ENCODE results near the gene C16orf86.
A peak's percentile ranks its signal among the peaks of the same experiment; 100 is the strongest.
"Not testable (repeated sequence)": the region's sequence is repeated elsewhere in the genome, so short reads cannot be mapped to it uniquely, and the experiment has no call there.

C16orf86 gene

GRCh38 chr16:67693517-67694285 is 27.1 kb downstream of the C16orf86 start:
- DNase-seq (ENCODE audit: low spot score in 2 of 2); ATAC-seq; H3K36me3 Mint-ChIP-seq; H3K27ac Mint-ChIP-seq; H3K9me3 Mint-ChIP-seq; H3K4me1 Mint-ChIP-seq; H3K4me3 Mint-ChIP-seq: not testable (repeated sequence)

- H3K9me3 Mint-ChIP-seq, result no peaks in the 10 kb centered on the region
- peaks cover 10% of the 10 kb centered on the region for H3K4me1 Mint-ChIP-seq
- H3K36me3 Mint-ChIP-seq, result peaks cover 10% of the 10 kb centered on the region
- H3K27ac Mint-ChIP-seq, result no peak overlapping the region
- DNase-seq (ENCODE audit: low spot score in 2 of 2) (no peak), ATAC-seq (no peak)
- H3K4me3 Mint-ChIP-seq, result no peak overlapping the region
Observed at GRCh38 chr16:67694611-67695010, 28.0 kb downstream of the C16orf86 start.

GRCh38 chr16:67697422-67698185 is 31.0 kb downstream of the C16orf86 start:
- Mint-ChIP-seq H3K4me1 (peaks cover 10% of the 10 kb centered on the region), H3K9me3 (no peaks in the 10 kb centered on the region), H3K36me3 (peaks cover 10% of the 10 kb centered on the region), H3K27ac (no peak overlapping the region), H3K4me3 (no peak overlapping the region)
- no peak for DNase-seq (ENCODE audit: low spot score in 2 of 2)
- ATAC-seq, result no peak

- DNase-seq (ENCODE audit: low spot score in 2 of 2) (no peak), ATAC-seq (no peak)
- Mint-ChIP-seq H3K4me1 (peaks cover 21% of the 10 kb centered on the region), H3K27ac (no peak overlapping the region), H3K36me3 (peaks cover 10% of the 10 kb centered on the region), H3K4me3 (no peak overlapping the region), H3K9me3 (no peaks in the 10 kb centered on the region)
Observed at GRCh38 chr16:67699265-67699664, 32.7 kb downstream of the C16orf86 start.

- no peak overlapping the region for H3K4me3 Mint-ChIP-seq
- no peaks in the 10 kb centered on the region for H3K9me3 Mint-ChIP-seq
- ATAC-seq (no peak), DNase-seq (ENCODE audit: low spot score in 2 of 2) (no peak)
- peaks cover 10% of the 10 kb centered on the region for H3K36me3 Mint-ChIP-seq
- H3K4me1 Mint-ChIP-seq, result peaks cover 27% of the 10 kb centered on the region
- no peak overlapping the region for H3K27ac Mint-ChIP-seq
Observed at GRCh38 chr16:67701420-67701819, 34.8 kb downstream of the C16orf86 start.

GRCh38 chr16:67702130-67702529 is 35.5 kb downstream of the C16orf86 start:
- DNase-seq (ENCODE audit: low spot score in 2 of 2) (no peak), ATAC-seq (no peak)
- H3K9me3 Mint-ChIP-seq, result no peaks in the 10 kb centered on the region
- H3K4me1 Mint-ChIP-seq, result peaks cover 22% of the 10 kb centered on the region
- no peak overlapping the region for H3K27ac Mint-ChIP-seq
- H3K4me3 Mint-ChIP-seq, result no peak overlapping the region
- H3K36me3 Mint-ChIP-seq, result peaks cover 10% of the 10 kb centered on the region

GRCh38 chr16:67703626-67704025 is 37.0 kb downstream of the C16orf86 start:
- Mint-ChIP-seq H3K36me3 (peaks cover 3% of the 10 kb centered on the region), H3K4me1 (peaks cover 20% of the 10 kb centered on the region), H3K9me3 (no peaks in the 10 kb centered on the region), H3K27ac (peak overlapping the region; percentile 67), H3K4me3 (peak overlapping the region; percentile 5)
- no peak for DNase-seq (ENCODE audit: low spot score in 2 of 2)
- peak; percentile 88 for ATAC-seq

- H3K36me3 Mint-ChIP-seq, result no peaks in the 10 kb centered on the region
- DNase-seq (ENCODE audit: low spot score in 2 of 2) (no peak), ATAC-seq (no peak)
- peaks cover 17% of the 10 kb centered on the region for H3K4me1 Mint-ChIP-seq
- H3K9me3 Mint-ChIP-seq, result no peaks in the 10 kb centered on the region
- peak overlapping the region; percentile 67 for H3K27ac Mint-ChIP-seq
- no peak overlapping the region for H3K4me3 Mint-ChIP-seq
Observed at GRCh38 chr16:67704110-67704509, 37.5 kb downstream of the C16orf86 start.

- Mint-ChIP-seq H3K36me3 (no peaks in the 10 kb centered on the region), H3K4me3 (no peak overlapping the region), H3K27ac (no peak overlapping the region), H3K9me3 (no peaks in the 10 kb centered on the region), H3K4me1 (peaks cover 32% of the 10 kb centered on the region)
- no peak for DNase-seq (ENCODE audit: low spot score in 2 of 2)
- ATAC-seq, result no peak
Observed at GRCh38 chr16:67707210-67707609, 40.6 kb downstream of the C16orf86 start.

GRCh38 chr16:67707790-67708189 is 41.2 kb downstream of the C16orf86 start:
- no peak overlapping the region for H3K27ac Mint-ChIP-seq
- no peak overlapping the region for H3K4me3 Mint-ChIP-seq
- ATAC-seq (no peak), DNase-seq (ENCODE audit: low spot score in 2 of 2) (no peak)
- H3K4me1 Mint-ChIP-seq, result peaks cover 32% of the 10 kb centered on the region
- H3K9me3 Mint-ChIP-seq, result no peaks in the 10 kb centered on the region
- H3K36me3 Mint-ChIP-seq, result no peaks in the 10 kb centered on the region

- H3K9me3 Mint-ChIP-seq, result no peaks in the 10 kb centered on the region
- no peak overlapping the region for H3K27ac Mint-ChIP-seq
- no peak overlapping the region for H3K4me3 Mint-ChIP-seq
- peaks cover 31% of the 10 kb centered on the region for H3K4me1 Mint-ChIP-seq
- H3K36me3 Mint-ChIP-seq, result no peaks in the 10 kb centered on the region
- ATAC-seq, result no peak
- DNase-seq (ENCODE audit: low spot score in 2 of 2), result no peak
Observed at GRCh38 chr16:67708368-67708771, 41.8 kb downstream of the C16orf86 start.

- H3K9me3 Mint-ChIP-seq, result no peaks in the 10 kb centered on the region
- no peak for DNase-seq (ENCODE audit: low spot score in 2 of 2)
- H3K4me3 Mint-ChIP-seq, result no peak overlapping the region
- peaks cover 2% of the 10 kb centered on the region for H3K36me3 Mint-ChIP-seq
- H3K27ac Mint-ChIP-seq, result no peak overlapping the region
- peaks cover 28% of the 10 kb centered on the region for H3K4me1 Mint-ChIP-seq
- no peak for ATAC-seq
Observed at GRCh38 chr16:67709050-67709449, 42.4 kb downstream of the C16orf86 start.

- Mint-ChIP-seq H3K27ac (no peak overlapping the region), H3K4me1 (peaks cover 22% of the 10 kb centered on the region), H3K4me3 (no peak overlapping the region), H3K9me3 (no peaks in the 10 kb centered on the region), H3K36me3 (peaks cover 5% of the 10 kb centered on the region)
- DNase-seq (ENCODE audit: low spot score in 2 of 2), result no peak
- ATAC-seq, result no peak
Observed at GRCh38 chr16:67710607-67711006, 44.0 kb downstream of the C16orf86 start.

GRCh38 chr16:67713647-67714273 is 47.1 kb downstream of the C16orf86 start:
- no peaks in the 10 kb centered on the region for H3K9me3 Mint-ChIP-seq
- DNase-seq (ENCODE audit: low spot score in 2 of 2), result no peak
- peak overlapping the region; percentile 32 for H3K27ac Mint-ChIP-seq
- H3K4me1 Mint-ChIP-seq, result peaks cover 35% of the 10 kb centered on the region
- H3K36me3 Mint-ChIP-seq, result peaks cover 15% of the 10 kb centered on the region
- no peak for ATAC-seq
- H3K4me3 Mint-ChIP-seq, result no peak overlapping the region

GRCh38 chr16:67714522-67714921 is 47.9 kb downstream of the C16orf86 start:
- Mint-ChIP-seq H3K9me3 (no peaks in the 10 kb centered on the region), H3K4me1 (peaks cover 39% of the 10 kb centered on the region), H3K27ac (no peak overlapping the region), H3K36me3 (peaks cover 22% of the 10 kb centered on the region), H3K4me3 (no peak overlapping the region)
- DNase-seq (ENCODE audit: low spot score in 2 of 2) (no peak), ATAC-seq (no peak)

Measured in stimulated activated effector memory CD8-positive, alpha-beta T cell treated with anti-CD3 and anti-CD28 coated beads, Interleukin-12 subunit alpha, Interleukin-12 subunit beta, amount 100 ng/mL, for 72 hours (primary cell).